ENCODE measurements around the gene SEPTIN12. TPM values are rescaled to one million over a fixed set of nuclear protein-coding genes. Genes with fewer than 3 reads are reported as not detected.

The SEPTIN12 gene
- total RNA-seq, 4 donors from 2014 or later = not detected

- Histone ChIP-seq H3K9me3 (no peaks in the 10 kb centered on the region), H3K4me1 (peaks cover 0 to 60% (median 21%) of the 10 kb centered on the region in 3 donors), H3K4me3 (peak overlapping the region; percentile 75 to 85), H3K27me3 (no peaks in the 10 kb centered on the region), H3K27ac (peak overlapping the region in 2 of 4 donors; percentile 89 to 90), H3K36me3 (peaks cover 0 to 49% of the 10 kb centered on the region in 2 donors)
- TF ChIP-seq CTCF (IDR thresholded peaks at IDR 0.05) (no peak), POLR2AphosphoS5 (IDR thresholded peaks at IDR 0.05) (no peak), EP300 (IDR thresholded peaks at IDR 0.05) (no peak), POLR2A (IDR thresholded peaks at IDR 0.05) (no peak)
- no peak for ATAC-seq
- 15% methylated on average over 5 to 6 of the region's 26 CpGs for WGBS, 2 donors (ENCODE audit: low coverage in 1 of 2)
Observed at GRCh38 chr16:4765511-4766474, 22.4 kb downstream of the SEPTIN12 start.

GRCh38 chr16:4763791-4764190 lies 24.4 kb downstream of the SEPTIN12 start:
- no peak for TF ChIP-seq CTCF (IDR thresholded peaks at IDR 0.05)
- TF ChIP-seq POLR2A (IDR thresholded peaks at IDR 0.05) = no peak
- TF ChIP-seq POLR2AphosphoS5 (IDR thresholded peaks at IDR 0.05) = no peak
- no peak for TF ChIP-seq EP300 (IDR thresholded peaks at IDR 0.05)
- ATAC-seq = no peak
- Histone ChIP-seq H3K27ac (no peak overlapping the region), H3K4me1 (peaks cover 0 to 53% (median 21%) of the 10 kb centered on the region in 3 donors), H3K36me3 (peaks cover 0 to 69% of the 10 kb centered on the region in 2 donors), H3K9me3 (no peaks in the 10 kb centered on the region), H3K4me3 (no peak overlapping the region), H3K27me3 (no peaks in the 10 kb centered on the region)
- 93 to 100% methylated on average over 2 to 3 of the region's 7 CpGs for WGBS, 2 donors (ENCODE audit: low coverage in 1 of 2)

- ATAC-seq = no peak
- TF ChIP-seq POLR2AphosphoS5 (IDR thresholded peaks at IDR 0.05) (no peak), EP300 (IDR thresholded peaks at IDR 0.05) (no peak), POLR2A (IDR thresholded peaks at IDR 0.05) (no peak), CTCF (IDR thresholded peaks at IDR 0.05) (no peak)
Observed at GRCh38 chr16:4762205-4762604, 25.9 kb downstream of the SEPTIN12 start.

GRCh38 chr16:4760221-4760910 lies 27.8 kb downstream of the SEPTIN12 start:
- TF ChIP-seq POLR2AphosphoS5 (IDR thresholded peaks at IDR 0.05) = no peak
- TF ChIP-seq CTCF (IDR thresholded peaks at IDR 0.05) = no peak
- no peak for TF ChIP-seq EP300 (IDR thresholded peaks at IDR 0.05)
- no peak for TF ChIP-seq POLR2A (IDR thresholded peaks at IDR 0.05)
- H3K9me3 ChIP-seq = no peaks in the 10 kb centered on the region
- whole genome bisulfite sequencing, 2 donors (ENCODE audit: low coverage in 1 of 2) = no CpG with 5 or more reads among the region's 23 CpGs
- H3K27ac ChIP-seq = no peak overlapping the region
- H3K27me3 ChIP-seq = no peaks in the 10 kb centered on the region
- H3K4me1 ChIP-seq = peaks cover 0 to 27% (median 6%) of the 10 kb centered on the region in 3 donors
- ATAC-seq = no peak
- peaks cover 0 to 100% of the 10 kb centered on the region in 2 donors for H3K36me3 ChIP-seq
- H3K4me3 ChIP-seq = no peak overlapping the region

More at GRCh38 chr16:4762205-4762604, 25.9 kb downstream of the SEPTIN12 start:
- Histone ChIP-seq H3K27me3 (no peaks in the 10 kb centered on the region), H3K36me3 (peaks cover 0 to 85% of the 10 kb centered on the region in 2 donors), H3K4me3 (no peak overlapping the region), H3K4me1 (peaks cover 0 to 40% (median 15%) of the 10 kb centered on the region in 3 donors), H3K27ac (no peak overlapping the region), H3K9me3 (no peaks in the 10 kb centered on the region)
- WGBS, 2 donors (ENCODE audit: low coverage in 1 of 2) = 68% methylated on average over 3 of the region's 9 CpGs; no CpG with 5 or more reads in 1 of the 2 donors
